ENCODE measurements around the gene SLX4IP.

The SLX4IP gene

GRCh38 chr20:10429443-10429981, 5.6 kb upstream of the SLX4IP start:
- no peak for DNase-seq

GRCh38 chr20:10430000-10430466, 5.1 kb upstream of the SLX4IP start:
- no peak for DNase-seq

GRCh38 chr20:10430704-10431103, 4.4 kb upstream of the SLX4IP start:
- DNase-seq: no peak

DNA sequence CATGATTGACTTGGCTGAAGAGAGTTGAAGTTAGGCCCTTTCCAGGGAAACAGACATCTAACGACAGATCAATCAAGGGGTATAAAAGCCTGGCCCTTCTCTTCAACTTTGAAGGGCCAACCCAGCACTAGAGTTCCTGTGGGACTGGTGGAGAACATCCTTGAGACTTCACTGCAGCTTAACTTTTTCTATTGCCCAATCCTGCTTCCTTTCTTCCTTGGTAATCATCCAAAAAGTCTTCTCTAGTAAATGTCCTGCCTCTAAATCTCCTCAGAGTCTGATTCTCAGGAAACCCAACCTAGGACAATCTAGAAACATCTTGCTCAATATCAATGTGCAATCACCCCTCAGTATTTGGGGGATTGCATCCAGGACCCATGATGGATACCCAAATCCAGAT, 3.0 kb upstream of the SLX4IP start:
- DNase-seq: no peak

DNA sequence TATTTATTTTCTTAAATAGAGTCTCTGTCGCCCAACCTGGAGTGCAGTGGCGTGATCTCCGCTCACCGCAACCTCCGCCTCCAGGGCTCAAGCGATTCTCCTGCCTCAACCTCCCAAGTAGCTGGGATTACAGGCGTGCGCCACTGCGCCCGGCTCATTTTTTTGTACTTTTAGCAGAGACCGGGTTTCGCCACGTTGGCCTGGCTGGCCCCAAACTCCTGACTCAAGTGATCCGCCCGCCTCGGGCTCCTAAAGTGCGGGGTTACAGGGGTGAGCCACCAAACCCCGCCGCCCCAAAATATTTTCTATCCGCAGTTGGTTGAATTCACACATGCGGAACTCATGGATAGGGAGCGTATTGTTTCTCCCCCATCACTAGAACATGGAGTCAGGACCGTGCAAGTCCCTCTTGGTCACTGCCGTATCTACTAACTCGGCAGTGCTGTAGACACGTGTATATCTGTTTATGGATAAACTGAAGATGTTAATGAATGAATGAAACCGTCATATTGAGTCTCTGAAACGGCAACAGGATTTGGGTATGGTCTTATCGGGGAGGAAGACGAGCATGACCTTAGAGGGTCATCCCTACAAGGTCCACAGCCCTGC, 2.0 kb upstream of the SLX4IP start:
- DNase-seq: no peak

- peak; percentile 95 for DNase-seq
These were observed 1.3 kb upstream of the SLX4IP start, which contains the start of gene MKKS for GRCh38 chr20:10433623-10434466. Gene MKKS, minus strand, starts transcription at chr20:10434222. Its CDS starts 20,708 bp downstream, at chr20:10413514.

- DNase-seq: peak; percentile 97
These were observed 656 bp upstream of the SLX4IP start for GRCh38 chr20:10434467-10434831.

DNA sequence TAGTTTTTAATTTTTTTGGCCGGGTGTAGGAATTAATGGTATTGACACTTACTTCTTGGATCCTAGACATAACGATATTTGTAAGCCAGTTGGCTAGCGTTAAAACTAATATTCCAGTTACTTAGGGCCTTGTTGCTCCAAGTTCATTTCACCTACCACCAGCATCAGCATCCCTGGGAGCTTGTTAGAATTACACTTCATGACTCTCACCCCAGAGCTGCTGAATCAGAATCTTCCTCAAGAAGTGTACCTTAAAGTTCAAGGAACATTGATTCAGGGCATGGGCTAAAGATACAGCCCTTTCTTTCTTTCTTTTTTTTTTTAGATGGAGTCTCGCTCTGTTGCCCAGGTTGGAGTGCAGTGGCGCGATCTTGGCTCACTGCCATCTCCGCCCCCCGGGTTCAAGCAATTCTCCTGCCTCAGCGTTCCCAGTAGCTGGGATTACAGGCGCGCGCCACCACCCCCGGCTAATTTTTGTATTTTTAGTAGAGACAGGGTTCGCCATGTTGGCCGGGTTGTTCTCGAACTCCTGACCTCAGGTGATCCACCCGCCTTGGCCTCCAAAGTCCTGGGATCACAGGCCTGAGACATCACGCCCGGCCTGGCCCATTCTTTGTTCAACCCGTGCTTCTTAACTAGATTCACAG, 1.1 kb downstream of the SLX4IP start:
- DNase-seq: no peak

DNA sequence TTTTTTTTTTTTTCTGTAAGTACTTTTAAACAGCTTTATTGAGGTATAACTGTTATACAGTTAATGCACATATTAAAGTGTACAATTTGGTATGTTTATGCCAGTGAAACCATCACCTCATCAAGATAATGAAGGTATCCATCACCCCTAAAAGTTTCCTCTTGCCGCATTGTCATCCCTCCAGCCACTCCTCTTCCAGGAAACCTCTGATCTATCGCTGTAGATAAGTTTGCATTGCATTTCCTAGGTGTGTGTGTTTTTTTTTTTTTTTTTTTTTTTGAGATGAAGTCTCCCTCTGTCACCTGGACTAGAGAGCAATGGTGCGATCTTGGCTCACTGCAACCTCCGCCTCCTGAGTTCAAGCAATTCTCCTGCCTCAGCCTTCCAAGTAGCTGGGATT, 3.1 kb downstream of the SLX4IP start:
- no peak for DNase-seq

DNA sequence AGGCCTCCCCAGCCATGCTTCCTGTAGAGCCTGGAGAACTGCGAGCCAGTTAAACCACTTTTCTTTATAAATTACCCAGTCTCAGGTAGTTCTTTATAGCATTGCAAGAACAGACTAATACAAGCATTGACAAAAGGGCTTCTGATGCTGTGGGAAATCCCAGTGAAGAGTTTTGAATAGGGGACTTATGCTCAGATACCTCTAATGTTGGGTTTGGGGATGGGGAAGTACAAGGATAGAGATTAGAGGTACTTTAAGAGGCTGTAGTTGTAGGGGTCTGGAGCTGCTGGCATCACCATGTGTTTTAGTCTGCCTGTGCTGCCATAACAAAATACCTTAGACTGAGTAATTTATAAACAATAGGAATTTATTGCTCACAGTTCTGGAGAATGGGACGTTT, 8.8 kb downstream of the SLX4IP start:
- DNase-seq: no peak

- DNase-seq: no peak
These were observed 10.7 kb downstream of the SLX4IP start for GRCh38 chr20:10445758-10446157.

DNA sequence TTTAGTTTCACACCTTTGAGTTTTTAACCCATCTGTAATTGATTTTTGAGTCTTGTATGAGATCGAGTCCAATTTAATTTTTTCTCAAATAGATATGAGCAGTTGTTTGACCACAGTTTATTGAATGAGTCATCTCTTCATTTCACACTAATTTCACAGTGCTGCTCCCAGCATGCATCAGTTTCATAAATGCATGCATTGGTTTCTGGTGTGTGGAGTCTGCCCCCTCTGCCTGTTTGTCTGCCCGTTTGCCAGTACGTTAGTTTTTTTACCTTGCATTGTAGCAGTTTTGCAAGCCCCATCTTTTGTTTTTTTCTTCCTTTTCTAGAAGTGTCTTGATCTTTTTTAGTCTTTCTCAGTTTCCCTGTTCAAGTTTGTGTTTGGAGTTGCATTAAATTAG, 11.9 kb downstream of the SLX4IP start:
- no peak for DNase-seq

DNA sequence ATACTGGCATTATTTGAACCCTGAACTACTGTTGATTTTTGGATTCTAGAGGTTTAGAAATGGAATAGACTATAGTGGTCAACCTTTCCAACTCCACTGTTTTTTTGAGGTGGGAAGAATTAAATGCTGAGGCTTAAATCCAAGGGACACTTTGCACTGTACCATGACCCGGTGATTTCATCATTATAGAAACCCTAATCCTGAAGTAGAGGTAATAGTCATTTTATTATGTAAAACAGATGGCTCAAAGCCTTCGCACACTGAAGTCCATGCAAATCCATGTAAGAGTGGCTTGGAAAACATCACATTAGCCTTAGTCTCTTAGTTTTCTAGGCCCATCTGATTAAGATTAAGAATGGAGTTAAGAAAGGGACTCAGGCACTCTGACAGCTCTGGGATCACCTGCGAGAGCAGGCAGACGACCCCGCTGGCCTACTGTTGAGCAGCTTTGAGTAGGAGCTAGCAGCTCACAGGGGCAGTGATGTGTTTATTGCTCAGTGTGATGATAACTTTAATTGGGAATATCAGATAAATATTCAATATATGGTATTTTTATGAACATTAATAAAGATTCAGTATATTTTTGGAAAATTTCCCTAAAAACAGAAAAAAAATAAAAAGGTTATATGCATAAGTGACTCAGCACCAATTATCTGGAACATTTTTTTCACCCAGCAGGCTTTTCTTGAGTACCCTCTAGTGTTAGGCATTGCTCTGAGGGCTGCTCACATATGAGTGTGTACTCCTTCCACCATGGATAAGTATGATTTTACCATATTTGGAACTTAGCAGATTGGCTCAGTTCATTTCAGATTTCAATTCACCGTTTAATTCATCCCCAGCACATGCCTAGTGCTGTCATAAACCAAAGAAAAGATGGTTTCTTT, 13.4 kb downstream of the SLX4IP start:
- DNase-seq: no peak

DNA sequence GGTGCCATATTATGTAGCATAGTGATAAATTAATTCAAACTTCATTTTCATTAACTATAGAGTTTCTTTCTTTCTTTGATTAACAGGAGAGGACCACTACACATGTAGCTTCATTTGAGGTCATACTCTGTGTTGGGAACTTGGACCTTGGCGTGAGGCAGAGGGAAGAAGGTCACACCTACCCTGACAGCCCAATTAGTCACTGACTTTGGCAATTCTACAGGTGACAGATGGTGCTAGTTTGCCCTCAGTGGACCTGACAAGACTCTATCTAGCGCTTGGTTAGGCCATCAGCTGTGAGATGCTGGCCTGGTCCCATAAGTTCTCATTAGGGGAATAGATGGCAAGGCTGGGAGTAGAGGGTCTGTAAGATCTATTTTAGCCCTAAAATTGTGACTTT, 14.2 kb downstream of the SLX4IP start:
- DNase-seq: no peak

- peak; percentile 41 for DNase-seq
These were observed 18.1 kb downstream of the SLX4IP start for GRCh38 chr20:10453241-10453640.

DNA sequence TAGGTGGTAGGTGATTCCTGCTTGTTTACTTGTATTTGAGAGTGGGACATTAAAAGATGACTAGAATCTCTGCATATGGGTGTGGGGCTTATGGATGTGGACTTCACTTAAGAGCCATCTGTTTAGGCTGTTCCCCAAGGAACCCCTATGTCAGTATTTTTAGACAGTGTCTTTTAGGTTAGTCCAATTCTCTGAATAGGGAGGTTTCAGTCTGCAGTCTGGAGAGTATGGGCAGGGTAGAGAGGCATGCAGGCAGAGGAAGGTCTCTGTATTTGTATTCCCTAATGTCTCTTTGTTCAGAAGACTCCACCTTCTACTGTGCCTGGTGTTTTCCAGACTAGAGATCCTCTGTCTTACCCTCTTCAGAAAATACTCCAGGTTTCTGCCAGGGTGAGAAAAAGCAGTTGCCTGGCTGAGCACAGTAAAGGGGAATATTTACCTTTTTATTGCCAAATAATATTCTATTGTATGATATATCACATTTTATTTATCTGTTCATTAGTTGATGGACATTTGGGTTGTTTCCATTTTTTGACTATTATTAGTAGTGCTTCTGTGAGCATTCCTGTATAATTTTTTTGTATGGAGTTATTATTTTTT, 19.1 kb downstream of the SLX4IP start:
- DNase-seq: no peak

DNA sequence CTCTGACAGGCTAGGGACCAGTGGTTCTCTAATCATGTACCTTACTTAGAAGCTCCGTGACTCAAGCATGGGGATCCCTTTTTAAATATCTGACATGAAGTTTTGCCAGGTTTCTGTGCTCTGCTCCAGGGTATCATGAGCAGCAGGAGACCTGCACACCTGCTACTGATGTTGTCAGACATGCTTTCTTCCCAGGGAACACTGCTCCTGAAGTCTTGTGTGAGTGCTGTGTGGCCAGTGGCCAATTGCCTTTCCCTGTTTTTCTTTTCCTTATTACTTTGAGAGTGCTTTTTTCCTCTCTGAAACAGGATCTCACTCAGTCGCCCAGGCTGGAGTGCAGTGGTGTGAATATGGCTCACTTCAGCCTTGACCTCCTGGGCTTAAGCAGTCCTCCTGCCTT, 26.4 kb downstream of the SLX4IP start:
- DNase-seq: no peak

DNA sequence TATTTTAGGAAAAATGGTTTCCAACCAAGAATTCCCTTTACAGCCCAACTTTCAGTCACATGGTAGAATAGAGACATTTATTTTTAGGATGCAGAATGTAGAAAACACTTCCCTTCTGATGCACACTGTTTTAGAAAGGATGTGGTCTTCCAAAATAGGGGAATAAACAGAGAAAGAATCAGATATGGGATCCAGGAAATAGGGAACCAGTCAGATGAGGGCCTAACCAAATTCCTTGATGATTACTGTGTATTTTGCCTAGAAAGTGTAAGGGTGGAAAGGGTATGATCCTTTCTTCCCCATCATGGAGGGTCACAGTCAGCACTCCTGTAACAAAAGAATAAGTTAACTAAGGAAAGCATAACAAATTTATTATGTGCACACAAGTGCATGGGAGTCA, 27.4 kb downstream of the SLX4IP start:
- DNase-seq: no peak

GRCh38 chr20:10463622-10464021, 28.5 kb downstream of the SLX4IP start:
- DNase-seq: no peak

- no peak for DNase-seq
These were observed 30.0 kb downstream of the SLX4IP start for GRCh38 chr20:10465135-10465534.

- peak; percentile 76 for DNase-seq
These were observed 31.2 kb downstream of the SLX4IP start for GRCh38 chr20:10466325-10466724.

DNA sequence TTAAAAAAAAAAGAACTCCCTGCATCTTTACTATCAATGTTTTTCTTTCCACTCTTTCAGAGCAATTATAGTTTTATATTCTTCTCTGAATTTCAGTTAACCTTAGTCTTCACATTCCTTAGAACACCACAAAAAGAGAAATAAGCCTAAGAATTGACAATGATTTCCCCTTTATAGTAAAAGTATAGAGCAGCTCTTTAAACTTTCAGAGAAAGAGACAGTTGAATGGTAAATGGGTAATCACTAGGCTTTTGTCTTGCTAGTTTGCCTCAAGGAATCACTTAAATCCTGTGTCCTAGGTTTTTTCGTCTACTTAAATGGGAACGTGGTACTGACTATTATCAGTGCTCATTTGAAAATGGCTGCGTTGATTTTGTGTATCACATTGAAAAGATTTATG, 31.8 kb downstream of the SLX4IP start:
- no peak for DNase-seq

Measured in femur (tissue), 1 donor.